Panc1 (cell line): ENCODE data around the gene PCDHA2.

Experiments
- CTCF ChIP-seq: fragments of 450-650 bp; IDR thresholded peaks from 2 replicates; pipeline ENCODE4 v1.5.1; 2017; ENCODE audit warnings: mild to moderate bottlenecking
- POLR2AphosphoS5 ChIP-seq: IDR thresholded peaks from 2 replicates; pipeline ENCODE4 v1.6.1; 2012; ENCODE audit warnings: mild to moderate bottlenecking, low read depth, low read length, moderate library complexity

- TF ChIP-seq CTCF, result no peak
- no peak for TF ChIP-seq POLR2AphosphoS5
Measured at GRCh38 chr5:140823475-140823874, 28.8 kb downstream of the PCDHA2 start.
